Endothelial cell of umbilical vein (primary cell): ENCODE results near the gene ANKZF1. TPM values are rescaled to one million over a fixed set of nuclear protein-coding genes. Genes with fewer than 3 reads are reported as not detected.

Source experiments
- BruUV-seq: library from RNA; stranded (reverse); fragments of 400-500 nt; replicated peaks from 2 replicates; lab custom pipeline; 2021; lab: Mats Ljungman, UMichigan
- CTCF ChIA-PET: fragments of 300-600, 350-600 bp; sonication (Branson Sonifier 250); formaldehyde crosslinking; loops from one replicate; lab custom pipeline; 2021; ENCODE audit warnings: antibody characterized with exemption, inconsistent platforms; lab: Charles Lee
- POLR2A ChIA-PET: fragments of 300-600, 350-600 bp; sonication (Branson Sonifier 250); formaldehyde crosslinking; loops from one replicate; lab custom pipeline; 2021; ENCODE audit warnings: antibody characterized with exemption, inconsistent platforms; lab: Charles Lee
- DNase-seq: peaks from one replicate; pipeline ENCODE4 v3.0.0-alpha.2; 2011; ENCODE audit warnings: low read depth, low spot score
- FAIRE-seq: peaks from 2 replicates; lab custom pipeline; 2011; peaks lifted over from hg19 to GRCh38; lab: Jason Lieb, UNC
- H2AFZ ChIP-seq: 2 replicates; pipeline ENCODE4 v1.6.0; 2012; ENCODE audit warnings: low read depth, low read length, control low read depth, inconsistent platforms
- H3K27ac ChIP-seq: 2 replicates; pipeline ENCODE4 v1.5.1; 2011; ENCODE audit warnings: low read depth, mild to moderate bottlenecking, control low read depth, low read length, moderate library complexity; ENCODE audit not compliant: insufficient read depth
- H3K27me3 ChIP-seq, 2 experiments: 2 replicates each; pipeline versions ENCODE4 v1.6.0 to v1.6.1; 2011; ENCODE audit warnings: low read length in 2 of 2, mixed read lengths in 1 of 2; ENCODE audit not compliant: control insufficient read depth in 2 of 2, insufficient read depth in 2 of 2
- H3K36me3 ChIP-seq, 2 experiments: 2 replicates in 1 of 2; 3 replicates in 1 of 2; pipeline ENCODE4 v1.5.1; 2011; ENCODE audit warnings: low read length in 2 of 2, mild to moderate bottlenecking in 1 of 2, moderate library complexity in 1 of 2; ENCODE audit not compliant: control insufficient read depth in 2 of 2, insufficient read depth in 2 of 2; ENCODE audit errors: extremely low read depth in 1 of 2
- H3K4me1 ChIP-seq: 3 replicates; pipeline ENCODE4 v1.5.1; 2011; ENCODE audit warnings: mild to moderate bottlenecking, low read length; ENCODE audit not compliant: control insufficient read depth, insufficient read depth; ENCODE audit errors: extremely low read depth
- H3K4me2 ChIP-seq: 2 replicates; pipeline ENCODE4 v1.6.1; 2011; ENCODE audit warnings: low read length, control low read depth, mixed read lengths; ENCODE audit not compliant: insufficient read depth
- H3K4me3 ChIP-seq, 3 experiments: fragments of 200-600 bp in 1 of 3; sonication (generic), shearing (Covaris generic) in 1 of 3; replicated peaks in 1 of 3; 2 replicates each; pipeline ENCODE4 v1.5.1; 2011 to 2016; ENCODE audit warnings: control low read depth in 3 of 3, low read length in 3 of 3, mild to moderate bottlenecking in 2 of 3, inconsistent platforms in 1 of 3, low read depth in 1 of 3, moderate library complexity in 1 of 3; ENCODE audit not compliant: insufficient read depth in 1 of 3
- H3K79me2 ChIP-seq: 2 replicates; pipeline ENCODE4 v1.6.0; 2012; ENCODE audit warnings: low read length, inconsistent platforms; ENCODE audit not compliant: control insufficient read depth, insufficient read depth
- H3K9ac ChIP-seq: replicated peaks from 2 replicates; pipeline ENCODE3; 2011; ENCODE audit warnings: low read length, control low read depth; ENCODE audit not compliant: insufficient read depth; ENCODE audit errors: extremely low read depth
- H3K9me1 ChIP-seq: replicated peaks from 3 replicates; pipeline ENCODE4 v1.6.0; 2011; ENCODE audit warnings: mild to moderate bottlenecking, low read length; ENCODE audit not compliant: control insufficient read depth, insufficient read depth; ENCODE audit errors: extremely low read depth
- H3K9me3 ChIP-seq: replicated peaks from 2 replicates; pipeline ENCODE4 v1.5.1; 2012; ENCODE audit warnings: low read length, inconsistent platforms; ENCODE audit not compliant: control insufficient read depth, insufficient read depth
- H4K20me1 ChIP-seq: replicated peaks from 2 replicates; pipeline ENCODE3; 2011; ENCODE audit warnings: mild to moderate bottlenecking, low read length; ENCODE audit not compliant: control insufficient read depth, insufficient read depth; ENCODE audit errors: extremely low read depth
- CTCF ChIP-seq, 2 donors: IDR thresholded peaks; 1 replicate in 1 of 2; 2 replicates in 1 of 2; pipeline ENCODE4 v1.5.1; 2011; ENCODE audit warnings: low read length in 2 of 2, mild to moderate bottlenecking in 2 of 2, moderate library complexity in 2 of 2, control low read depth in 1 of 2, inconsistent platforms in 1 of 2, low read depth in 1 of 2; ENCODE audit not compliant: insufficient read depth in 1 of 2; ENCODE audit errors: extremely low read depth in 1 of 2
- EZH2 ChIP-seq: IDR thresholded peaks from 2 replicates; pipeline ENCODE4 v1.6.1; 2012; ENCODE audit warnings: borderline replicate concordance, low read depth, mild to moderate bottlenecking, moderate library complexity, low read length, inconsistent platforms; ENCODE audit not compliant: severe bottlenecking
- FOS ChIP-seq: IDR thresholded peaks from 2 replicates; pipeline ENCODE4 v1.6.1; 2011; ENCODE audit warnings: mild to moderate bottlenecking, low read length, moderate library complexity, borderline replicate concordance; ENCODE audit not compliant: insufficient read depth
- GATA2 ChIP-seq: IDR thresholded peaks from 2 replicates; pipeline ENCODE4 v1.7.0; 2011; ENCODE audit warnings: low read depth, mild to moderate bottlenecking, moderate library complexity, mixed read lengths, low read length; ENCODE audit not compliant: insufficient read length, insufficient read depth
- JUN ChIP-seq: IDR thresholded peaks from 2 replicates; pipeline ENCODE4 v1.6.1; 2011; ENCODE audit warnings: borderline replicate concordance, low read depth; ENCODE audit not compliant: insufficient read length, insufficient read depth
- MAX ChIP-seq: IDR thresholded peaks from 2 replicates; pipeline ENCODE4 v1.6.1; 2011; ENCODE audit not compliant: insufficient read depth, insufficient read length
- MYC ChIP-seq: IDR thresholded peaks from one replicate; pipeline ENCODE4 v1.6.1; 2011; ENCODE audit warnings: mild to moderate bottlenecking, low read depth, low read length
- POLR2A ChIP-seq: IDR thresholded peaks from 2 replicates; pipeline ENCODE4 v1.6.1; 2012; ENCODE audit warnings: low read depth, mild to moderate bottlenecking, control low read depth, low read length
- POLR2AphosphoS5 ChIP-seq: IDR thresholded peaks from 2 replicates; pipeline ENCODE4 v1.6.1; 2012; ENCODE audit warnings: low read depth, mild to moderate bottlenecking, control low read depth, low read length, moderate library complexity; ENCODE audit not compliant: insufficient read depth
- dilution Hi-C: fragments of 300-500 bp; cut with MboI; formaldehyde crosslinking; loops from one replicate; pipeline ENCODE4 v1.15.0; 2019; ENCODE audit warnings: low sequenced_read_pairs; ENCODE audit not compliant: extremely low pct_ligation_motif_present
- intact Hi-C: fragments of 100-400 bp; cut with micrococcal nuclease; formaldehyde crosslinking; loops from one replicate; pipeline ENCODE4 v1.10.0; 2022
- polyA plus RNA-seq, 4 experiments: library from polyadenylated mRNA; depleted of rRNA in 3 of 4; stranded (reverse) in 3 of 4; unstranded in 1 of 4; fragments of >200 nt; gene quantifications; 2 replicates each; pipeline versions ENCODE4 v1.2.1 to v1.2.3, GENCODE V29; 2011 to 2012; ENCODE audit warnings: missing spikeins in 1 of 4
- total RNA-seq: library from RNA; stranded (reverse); gene quantifications from 2 replicates; pipeline ENCODE4 v1.2.3, GENCODE V29; 2021

ANKZF1 gene
- total and polyA plus RNA-seq, 2 donors (not counting 3 experiments of a cell fraction or from before 2014, with no cell fraction given): 26.5 to 36.2 TPM

- H3K9me3 ChIP-seq: no peaks in the 10 kb centered on the region
- H3K27me3 ChIP-seq: no peaks in the 10 kb centered on the region
- TF ChIP-seq MAX (no peak), CTCF (IDR thresholded peaks at IDR 0.05; ENCODE audit: extremely low read depth in 1 of 2, insufficient read depth in 1 of 2, low read depth in 1 of 2, low read length in 2 of 2) (no peak), FOS (no peak), GATA2 (no peak), POLR2AphosphoS5 (no peak), JUN (no peak), MYC (no peak), POLR2A (no peak), EZH2 (no peak)
- POLR2A ChIA-PET: no interaction called here
- no peak overlapping the region for H2AFZ ChIP-seq
- peaks cover 0 to 21% of the 10 kb centered on the region in 2 experiments for H3K36me3 ChIP-seq
- no TSS peak for BruUV-seq
- no peak overlapping the region for H3K4me2 ChIP-seq
- H3K9ac ChIP-seq: no peak overlapping the region
- CTCF ChIA-PET: interaction anchor here (12.6 kb wide), 1 partner anchor 10 kb away, joined by 253 read pairs; no protein-coding TSS in a partner anchor
- peaks cover 6% of the 10 kb centered on the region for H3K4me1 ChIP-seq
- intact Hi-C loops (no loop called here), dilution Hi-C loops (no loop called here)
- DNase-seq (no peak), FAIRE-seq (no peak)
- no peaks in the 10 kb centered on the region for H3K79me2 ChIP-seq
- H4K20me1 ChIP-seq: no peaks in the 10 kb centered on the region
- no peak overlapping the region for H3K27ac ChIP-seq
- no peaks in the 10 kb centered on the region for H3K9me1 ChIP-seq
- H3K4me3 ChIP-seq: no peak overlapping the region
Measured at GRCh38 chr2:219284501-219285372, 55.1 kb downstream of the ANKZF1 start.
